OCI-LY7 (cell line): Measurements from ENCODE around the gene DAB1.

Experiments
- EZH2phosphoT487 ChIP-seq: fragments of 200-600 bp; sonication (generic); IDR thresholded peaks from 2 replicates; pipeline ENCODE4 v1.6.1; 2018; ENCODE audit warnings: low read depth, borderline replicate concordance, mild to moderate bottlenecking, mixed run types, antibody characterized with exemption, low read length, moderate library complexity, mixed read lengths
- TF ChIP-seq, protein P1 (sequence below): fragments of 200-600 bp; sonication (generic); conservative IDR thresholded peaks from 2 replicates; pipeline ENCODE4 v1.5.1; 2014; ENCODE audit warnings: mild to moderate bottlenecking, antibody characterized with exemption, low read length, moderate library complexity, mixed read lengths

DNA sequence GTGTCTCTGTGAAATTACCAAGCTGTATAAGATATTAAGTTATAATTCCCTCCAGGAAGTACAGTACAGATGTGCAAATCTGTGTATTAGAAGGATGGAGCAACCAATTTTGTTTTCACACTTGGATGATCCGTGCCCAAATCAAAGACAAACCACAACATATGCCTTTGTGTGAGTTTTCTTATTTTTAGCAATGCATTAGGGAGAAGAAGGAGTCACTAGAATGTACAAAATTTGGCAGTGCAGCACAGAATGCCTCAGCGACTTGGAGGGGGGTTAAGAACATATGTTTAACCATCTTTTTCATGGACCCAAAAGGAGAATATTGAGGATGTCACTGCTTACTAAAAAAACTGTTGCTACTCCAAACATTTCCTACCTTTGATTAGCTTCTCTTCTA lies 45.3 kb downstream of the DAB1 start:
- TF ChIP-seq, protein P1, sequence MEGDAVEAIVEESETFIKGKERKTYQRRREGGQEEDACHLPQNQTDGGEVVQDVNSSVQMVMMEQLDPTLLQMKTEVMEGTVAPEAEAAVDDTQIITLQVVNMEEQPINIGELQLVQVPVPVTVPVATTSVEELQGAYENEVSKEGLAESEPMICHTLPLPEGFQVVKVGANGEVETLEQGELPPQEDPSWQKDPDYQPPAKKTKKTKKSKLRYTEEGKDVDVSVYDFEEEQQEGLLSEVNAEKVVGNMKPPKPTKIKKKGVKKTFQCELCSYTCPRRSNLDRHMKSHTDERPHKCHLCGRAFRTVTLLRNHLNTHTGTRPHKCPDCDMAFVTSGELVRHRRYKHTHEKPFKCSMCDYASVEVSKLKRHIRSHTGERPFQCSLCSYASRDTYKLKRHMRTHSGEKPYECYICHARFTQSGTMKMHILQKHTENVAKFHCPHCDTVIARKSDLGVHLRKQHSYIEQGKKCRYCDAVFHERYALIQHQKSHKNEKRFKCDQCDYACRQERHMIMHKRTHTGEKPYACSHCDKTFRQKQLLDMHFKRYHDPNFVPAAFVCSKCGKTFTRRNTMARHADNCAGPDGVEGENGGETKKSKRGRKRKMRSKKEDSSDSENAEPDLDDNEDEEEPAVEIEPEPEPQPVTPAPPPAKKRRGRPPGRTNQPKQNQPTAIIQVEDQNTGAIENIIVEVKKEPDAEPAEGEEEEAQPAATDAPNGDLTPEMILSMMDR = no peak
- no peak for TF ChIP-seq EZH2phosphoT487
